Tibial artery (tissue), 4 donors: ENCODE data around the gene TRPV3.

Source experiments
- DNase-seq, 2 donors: peaks; one replicate each; pipeline ENCODE4 v3.0.0-alpha.2; 2019
- H3K27ac ChIP-seq, 2 donors: fragments of 200-600 bp; sonication (generic) in 1 of 2; 1 replicate in 1 of 2; 2 replicates in 1 of 2; pipeline ENCODE4 v1.5.1; 2018 to 2019; ENCODE audit warnings: mild to moderate bottlenecking in 1 of 2
- H3K27me3 ChIP-seq, 2 donors: fragments of 200-600 bp; sonication (generic) in 1 of 2; one replicate each; pipeline versions ENCODE4 v1.5.1 to v1.6.0; 2016 to 2019
- H3K36me3 ChIP-seq, 3 donors: fragments of 200-600 bp; sonication (generic) in 2 of 3; one replicate each; pipeline ENCODE4 v1.5.1; 2016 to 2019; ENCODE audit warnings: mild to moderate bottlenecking in 2 of 3
- H3K4me1 ChIP-seq, 4 donors: fragments of 200-600 bp; sonication (generic) in 2 of 4; 1 replicate in 3 of 4; 2 replicates in 1 of 4; pipeline ENCODE4 v1.5.1; 2016 to 2019
- H3K4me3 ChIP-seq, 2 donors: fragments of 200-600 bp; sonication (generic) in 1 of 2; 1 replicate in 1 of 2; 2 replicates in 1 of 2; pipeline ENCODE4 v1.5.1; 2018 to 2019; ENCODE audit warnings: mild to moderate bottlenecking in 2 of 2
- H3K9me3 ChIP-seq, 3 donors: fragments of 200-600 bp; sonication (generic) in 1 of 3; one replicate each; pipeline ENCODE4 v1.5.1; 2016 to 2019
- intact Hi-C: fragments of 100-400 bp; cut with DNase I; formaldehyde crosslinking; loops from one replicate; pipeline ENCODE4 v1.15.0; 2023; ENCODE audit warnings: low total_unique reads
- TF ChIP-seq, protein P1 (sequence below), 2 experiments: fragments of 200-600 bp in 1 of 2; fragments of 450-650 bp in 1 of 2; IDR thresholded peaks; one replicate each; pipeline ENCODE4 v1.5.1; 2017 to 2019; ENCODE audit warnings: antibody characterized with exemption in 2 of 2, mild to moderate bottlenecking in 1 of 2, moderate library complexity in 1 of 2

The TRPV3 gene

DNA sequence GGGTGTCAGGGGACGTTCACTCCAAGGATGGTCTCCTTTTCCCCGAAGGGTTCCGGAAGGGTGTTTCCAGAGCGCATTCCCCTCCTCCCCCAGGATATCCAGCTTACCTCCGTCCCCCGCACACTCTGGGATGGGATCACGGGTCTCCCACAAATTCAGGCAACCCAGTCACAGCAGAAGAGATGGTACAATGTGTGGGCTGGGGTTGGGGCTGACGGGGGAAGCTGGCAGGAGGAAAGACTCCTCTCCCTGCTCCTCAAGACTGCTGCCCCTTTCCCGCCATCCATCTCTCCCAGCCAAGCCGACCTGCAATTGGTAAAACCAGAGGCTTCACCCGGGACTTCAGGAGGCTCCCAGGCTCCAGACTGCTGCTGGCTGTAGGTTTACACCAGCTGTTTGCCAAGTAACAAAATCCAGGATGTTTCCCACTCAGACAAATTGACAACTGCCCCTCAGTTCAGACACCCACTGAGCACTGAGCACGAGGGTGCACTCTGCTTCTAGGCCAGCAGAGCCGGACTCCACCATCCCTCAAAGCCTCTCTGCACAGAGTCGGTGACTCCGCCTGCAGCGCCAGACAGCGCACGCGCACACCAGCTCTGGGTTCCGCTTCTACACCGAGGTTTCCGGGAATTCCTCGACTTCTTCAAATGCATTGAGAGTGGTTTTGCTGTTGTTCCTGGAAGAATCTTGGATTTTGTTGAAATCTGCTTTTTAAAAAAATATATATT, 44.1 kb downstream of the TRPV3 start:
- TF ChIP-seq, protein P1, sequence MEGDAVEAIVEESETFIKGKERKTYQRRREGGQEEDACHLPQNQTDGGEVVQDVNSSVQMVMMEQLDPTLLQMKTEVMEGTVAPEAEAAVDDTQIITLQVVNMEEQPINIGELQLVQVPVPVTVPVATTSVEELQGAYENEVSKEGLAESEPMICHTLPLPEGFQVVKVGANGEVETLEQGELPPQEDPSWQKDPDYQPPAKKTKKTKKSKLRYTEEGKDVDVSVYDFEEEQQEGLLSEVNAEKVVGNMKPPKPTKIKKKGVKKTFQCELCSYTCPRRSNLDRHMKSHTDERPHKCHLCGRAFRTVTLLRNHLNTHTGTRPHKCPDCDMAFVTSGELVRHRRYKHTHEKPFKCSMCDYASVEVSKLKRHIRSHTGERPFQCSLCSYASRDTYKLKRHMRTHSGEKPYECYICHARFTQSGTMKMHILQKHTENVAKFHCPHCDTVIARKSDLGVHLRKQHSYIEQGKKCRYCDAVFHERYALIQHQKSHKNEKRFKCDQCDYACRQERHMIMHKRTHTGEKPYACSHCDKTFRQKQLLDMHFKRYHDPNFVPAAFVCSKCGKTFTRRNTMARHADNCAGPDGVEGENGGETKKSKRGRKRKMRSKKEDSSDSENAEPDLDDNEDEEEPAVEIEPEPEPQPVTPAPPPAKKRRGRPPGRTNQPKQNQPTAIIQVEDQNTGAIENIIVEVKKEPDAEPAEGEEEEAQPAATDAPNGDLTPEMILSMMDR (IDR thresholded peaks at IDR 0.05), result no peak
- H3K9me3 ChIP-seq, result no peaks in the 10 kb centered on the region
- intact Hi-C loops, result no loop called here
- H3K4me1 ChIP-seq, result peaks cover 0 to 22% (median 16%) of the 10 kb centered on the region in 4 donors
- H3K36me3 ChIP-seq, result no peaks in the 10 kb centered on the region
- H3K27me3 ChIP-seq, result no peaks in the 10 kb centered on the region
- H3K27ac ChIP-seq, result peak overlapping the region; percentile 13 to 30
- no peak for DNase-seq
- H3K4me3 ChIP-seq, result peak overlapping the region; percentile 1 to 12

DNA sequence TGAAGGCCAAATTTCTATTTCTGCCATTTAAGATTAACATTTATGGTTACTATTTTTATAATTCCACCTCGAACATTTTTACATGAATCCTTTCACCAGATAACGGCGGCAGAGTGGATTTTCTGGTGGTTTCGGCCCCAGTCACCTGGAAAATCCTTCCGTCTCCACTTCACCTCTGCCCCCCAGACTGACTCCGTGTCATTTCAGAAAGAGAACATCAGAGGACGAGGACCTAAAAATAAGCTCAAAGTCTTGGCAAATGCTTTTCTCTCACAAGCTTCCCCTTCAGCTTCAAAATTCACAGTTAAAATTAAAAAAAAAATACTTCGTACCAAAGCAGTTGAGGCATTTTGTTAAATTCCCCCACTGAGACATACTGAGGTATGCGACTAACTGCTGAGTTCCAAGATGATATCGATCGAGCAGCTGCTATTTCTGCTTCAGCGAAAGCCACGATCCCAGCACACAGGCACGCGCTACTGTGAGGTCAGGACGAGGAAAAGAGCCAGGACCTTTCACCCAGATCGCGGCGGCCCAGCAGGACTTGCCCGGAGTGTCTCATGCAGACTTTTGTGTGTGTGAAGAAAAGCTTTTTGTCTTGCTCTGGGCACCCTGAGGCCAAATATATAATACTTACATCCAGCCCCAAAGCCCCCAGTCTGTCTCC, 45.0 kb downstream of the TRPV3 start:
- DNase-seq, result peak in 1 of 2 donors; percentile 60
- Histone ChIP-seq H3K4me1 (peaks cover 0 to 22% (median 16%) of the 10 kb centered on the region in 4 donors), H3K27me3 (no peaks in the 10 kb centered on the region), H3K27ac (peak overlapping the region; percentile 13 to 30), H3K4me3 (peak overlapping the region; percentile 1 to 12), H3K36me3 (no peaks in the 10 kb centered on the region), H3K9me3 (no peaks in the 10 kb centered on the region)
- intact Hi-C loops, result no loop called here
- TF ChIP-seq, protein P1 (IDR thresholded peaks at IDR 0.05), result no peak

DNA sequence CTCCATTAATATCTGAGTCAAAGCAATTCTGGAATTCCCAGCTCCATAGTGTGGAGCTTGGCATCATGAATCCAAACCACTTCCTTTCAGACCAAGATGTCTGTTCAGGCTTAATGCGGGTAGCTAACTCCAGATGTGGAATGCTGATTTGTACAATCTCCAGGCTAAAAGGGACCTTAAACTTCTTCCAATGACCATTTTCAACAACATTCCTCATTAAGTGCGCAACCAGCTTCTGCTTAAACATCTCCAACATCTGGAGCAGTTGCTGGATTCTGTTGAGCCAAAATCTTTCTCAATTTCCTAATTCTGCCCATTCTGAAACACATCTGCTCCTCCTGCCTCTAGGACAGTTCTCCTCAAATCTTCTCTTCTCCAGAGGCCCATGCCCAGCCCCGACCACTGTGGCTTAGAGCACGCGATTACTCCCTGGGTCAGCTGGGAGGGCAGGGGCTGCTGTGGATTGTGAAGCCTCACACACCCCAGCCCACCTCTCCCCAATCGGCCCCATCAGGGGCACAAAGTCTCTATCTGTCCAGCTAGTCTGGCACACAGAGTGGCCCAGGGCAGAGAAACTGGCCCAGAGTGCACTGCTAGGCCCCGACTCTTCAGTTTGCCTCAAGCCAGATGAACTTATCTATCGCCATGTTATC, 45.6 kb downstream of the TRPV3 start:
- intact Hi-C loops, result no loop called here
- TF ChIP-seq, protein P1 (IDR thresholded peaks at IDR 0.05), result no peak
- peaks cover 0 to 22% (median 16%) of the 10 kb centered on the region in 4 donors for H3K4me1 ChIP-seq
- H3K27me3 ChIP-seq, result no peaks in the 10 kb centered on the region
- peak overlapping the region; percentile 13 to 30 for H3K27ac ChIP-seq
- H3K36me3 ChIP-seq, result no peaks in the 10 kb centered on the region
- DNase-seq, result no peak
- H3K4me3 ChIP-seq, result peak overlapping the region in 1 of 2 donors; percentile 12
- H3K9me3 ChIP-seq, result no peaks in the 10 kb centered on the region

DNA sequence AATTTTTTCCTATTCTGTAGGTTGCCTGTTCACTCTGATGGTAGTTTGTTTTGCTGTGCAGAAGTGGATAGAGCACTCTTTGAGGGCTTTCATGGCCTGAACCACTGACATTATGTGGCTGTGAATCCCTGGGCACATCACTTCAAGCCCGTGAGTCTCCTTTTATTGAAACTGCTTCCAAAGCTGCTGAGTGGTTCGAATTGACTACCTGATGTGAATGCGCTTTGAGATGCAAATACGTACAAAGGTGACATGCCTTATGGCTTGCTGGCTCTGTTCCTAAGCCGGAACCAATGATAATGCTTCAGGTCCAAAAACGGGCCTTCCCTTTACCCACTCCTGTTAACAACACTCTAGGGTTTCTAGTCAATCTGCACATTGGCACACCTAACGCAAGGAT, 47.5 kb downstream of the TRPV3 start:
- TF ChIP-seq, protein P1 (IDR thresholded peaks at IDR 0.05), result no peak
- H3K4me1 ChIP-seq, result peaks cover 0 to 22% (median 16%) of the 10 kb centered on the region in 4 donors
- intact Hi-C loops, result no loop called here
- no peak overlapping the region for H3K4me3 ChIP-seq
- no peaks in the 10 kb centered on the region for H3K36me3 ChIP-seq
- H3K27me3 ChIP-seq, result no peaks in the 10 kb centered on the region
- H3K9me3 ChIP-seq, result no peaks in the 10 kb centered on the region
- H3K27ac ChIP-seq, result no peak overlapping the region
- DNase-seq, result no peak

DNA sequence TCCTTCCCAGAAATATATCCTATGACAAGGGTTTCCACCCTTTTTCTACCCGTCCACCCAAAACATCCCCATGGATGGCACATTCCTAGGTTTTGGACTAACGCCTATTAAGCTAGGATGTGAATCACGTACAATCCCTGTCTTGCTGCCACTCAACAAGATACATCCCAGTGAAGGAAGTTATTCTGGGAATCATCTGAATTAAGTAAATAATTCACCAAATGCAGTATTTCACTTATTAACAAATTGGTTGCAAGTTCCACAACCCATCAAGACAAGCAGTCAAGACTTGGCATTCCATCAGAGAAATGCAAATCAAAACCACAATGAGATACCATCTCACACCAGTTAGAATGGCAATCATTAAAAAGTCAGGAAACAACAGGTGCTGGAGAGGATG, 49.7 kb downstream of the TRPV3 start:
- TF ChIP-seq, protein P1 (IDR thresholded peaks at IDR 0.05), result no peak
- no peaks in the 10 kb centered on the region for H3K27me3 ChIP-seq
- no peaks in the 10 kb centered on the region for H3K9me3 ChIP-seq
- intact Hi-C loops, result no loop called here
- no peak overlapping the region for H3K27ac ChIP-seq
- peaks cover 0 to 11% (median 7%) of the 10 kb centered on the region in 4 donors for H3K4me1 ChIP-seq
- no peaks in the 10 kb centered on the region for H3K36me3 ChIP-seq
- no peak for DNase-seq
- H3K4me3 ChIP-seq, result no peak overlapping the region
